GM18519 (cell line): Measurements from ENCODE around the gene ADAMTS17.

Experiments used
- ATAC-seq: cut with Tn5 transposase; IDR thresholded peaks from one replicate; pipeline ENCODE4 v1.9.1; 2021; ENCODE audit warnings: mild to moderate bottlenecking, moderate library complexity; ENCODE audit not compliant: unreplicated experiment, low FRiP score

Gene ADAMTS17, protein sequence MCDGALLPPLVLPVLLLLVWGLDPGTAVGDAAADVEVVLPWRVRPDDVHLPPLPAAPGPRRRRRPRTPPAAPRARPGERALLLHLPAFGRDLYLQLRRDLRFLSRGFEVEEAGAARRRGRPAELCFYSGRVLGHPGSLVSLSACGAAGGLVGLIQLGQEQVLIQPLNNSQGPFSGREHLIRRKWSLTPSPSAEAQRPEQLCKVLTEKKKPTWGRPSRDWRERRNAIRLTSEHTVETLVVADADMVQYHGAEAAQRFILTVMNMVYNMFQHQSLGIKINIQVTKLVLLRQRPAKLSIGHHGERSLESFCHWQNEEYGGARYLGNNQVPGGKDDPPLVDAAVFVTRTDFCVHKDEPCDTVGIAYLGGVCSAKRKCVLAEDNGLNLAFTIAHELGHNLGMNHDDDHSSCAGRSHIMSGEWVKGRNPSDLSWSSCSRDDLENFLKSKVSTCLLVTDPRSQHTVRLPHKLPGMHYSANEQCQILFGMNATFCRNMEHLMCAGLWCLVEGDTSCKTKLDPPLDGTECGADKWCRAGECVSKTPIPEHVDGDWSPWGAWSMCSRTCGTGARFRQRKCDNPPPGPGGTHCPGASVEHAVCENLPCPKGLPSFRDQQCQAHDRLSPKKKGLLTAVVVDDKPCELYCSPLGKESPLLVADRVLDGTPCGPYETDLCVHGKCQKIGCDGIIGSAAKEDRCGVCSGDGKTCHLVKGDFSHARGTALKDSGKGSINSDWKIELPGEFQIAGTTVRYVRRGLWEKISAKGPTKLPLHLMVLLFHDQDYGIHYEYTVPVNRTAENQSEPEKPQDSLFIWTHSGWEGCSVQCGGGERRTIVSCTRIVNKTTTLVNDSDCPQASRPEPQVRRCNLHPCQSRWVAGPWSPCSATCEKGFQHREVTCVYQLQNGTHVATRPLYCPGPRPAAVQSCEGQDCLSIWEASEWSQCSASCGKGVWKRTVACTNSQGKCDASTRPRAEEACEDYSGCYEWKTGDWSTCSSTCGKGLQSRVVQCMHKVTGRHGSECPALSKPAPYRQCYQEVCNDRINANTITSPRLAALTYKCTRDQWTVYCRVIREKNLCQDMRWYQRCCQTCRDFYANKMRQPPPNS

DNA sequence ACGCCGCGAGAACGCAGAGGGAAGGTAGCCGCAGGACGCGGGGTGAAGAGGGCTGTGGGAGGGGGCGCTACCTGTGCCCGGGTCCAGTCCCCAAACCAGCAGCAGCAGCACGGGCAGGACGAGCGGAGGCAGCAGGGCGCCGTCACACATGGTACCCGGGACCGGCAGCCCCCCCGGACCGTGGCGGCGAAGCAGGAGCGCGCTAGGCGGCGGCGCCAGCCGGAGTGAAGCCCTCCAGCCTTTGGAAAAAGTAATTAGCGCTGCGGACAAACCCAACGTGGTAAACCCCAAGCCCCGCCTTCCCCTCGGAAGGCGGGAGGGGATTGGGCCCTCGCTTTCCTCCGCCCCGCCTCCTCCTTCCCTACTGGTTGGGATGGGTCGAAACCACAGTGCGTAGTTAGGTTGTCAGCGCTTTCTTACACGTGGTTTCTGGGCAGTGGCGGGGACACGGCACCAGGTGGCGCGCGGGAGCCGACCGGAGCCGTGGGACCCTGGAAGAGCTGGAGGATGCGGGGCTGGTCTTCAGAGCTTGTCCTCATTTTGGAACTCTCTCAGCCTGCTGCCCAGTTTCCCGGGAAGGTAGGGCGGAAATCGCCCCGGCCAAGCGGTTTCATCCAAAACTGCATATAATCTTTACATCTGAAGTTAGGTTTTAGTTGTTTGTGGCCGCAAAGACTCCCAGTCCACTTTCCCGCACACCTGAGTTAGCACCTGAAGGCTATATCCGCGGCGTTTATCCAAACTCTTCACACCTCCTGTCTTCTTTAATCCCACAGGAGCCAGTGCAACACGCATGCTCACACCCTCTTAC is at the start of gene ADAMTS17:
TSS of gene ADAMTS17 (minus strand) at position 226 of the 811 bp plus-strand sequence. CDS start at position 150, 76 bp downstream.
- ATAC-seq = peak; percentile 93

DNA sequence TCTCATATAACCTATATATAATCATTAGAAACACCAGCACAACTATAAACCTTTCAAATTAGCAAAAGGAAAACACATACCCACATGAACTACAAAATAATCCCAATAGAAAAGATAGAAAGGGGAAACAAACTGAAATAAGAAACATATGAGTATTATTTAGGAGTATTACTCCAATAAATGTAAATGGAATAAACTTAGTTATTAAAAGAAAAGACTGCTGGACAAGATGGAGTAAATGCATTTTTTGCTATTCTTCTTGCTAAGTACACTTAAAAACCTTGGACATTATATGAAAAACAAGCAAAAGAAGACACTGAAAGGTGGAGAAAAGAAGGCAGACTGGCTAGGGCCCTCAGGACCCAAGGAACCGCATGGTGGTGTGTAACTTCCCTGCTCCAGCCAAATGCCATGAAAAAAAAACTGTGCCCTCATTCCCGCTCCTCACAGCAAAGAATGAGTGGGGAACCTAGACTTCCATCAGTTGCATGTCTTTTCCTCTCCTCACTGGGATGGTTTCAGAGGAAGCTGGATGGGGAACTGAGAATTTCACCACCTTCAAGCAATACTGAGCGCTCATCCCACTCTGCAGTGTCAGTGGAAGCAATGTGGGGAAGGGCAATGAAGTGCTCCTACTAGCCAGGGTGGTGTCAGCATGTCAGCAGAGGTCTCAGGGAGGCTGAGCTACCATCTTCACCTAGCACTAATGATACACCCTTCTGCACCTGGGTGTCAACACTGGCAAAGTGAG is 43.7 kb upstream of the ADAMTS17 start:
- ATAC-seq = no peak

DNA sequence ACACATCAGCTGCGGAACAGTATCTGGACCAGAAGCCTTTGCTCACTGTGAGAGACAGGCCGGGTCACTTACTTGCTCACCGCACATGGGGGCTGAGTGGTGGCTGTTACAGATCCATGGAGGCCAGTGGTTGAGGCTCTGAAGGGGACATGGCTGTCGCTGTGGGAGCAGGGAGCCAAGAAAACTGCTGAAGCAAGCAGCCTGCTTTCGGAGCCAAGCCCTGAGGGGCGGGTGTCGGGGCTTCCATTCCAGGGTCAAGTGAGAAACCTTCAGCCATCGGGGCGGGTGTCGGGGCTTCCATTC is 42.3 kb upstream of the ADAMTS17 start:
- ATAC-seq = no peak

DNA sequence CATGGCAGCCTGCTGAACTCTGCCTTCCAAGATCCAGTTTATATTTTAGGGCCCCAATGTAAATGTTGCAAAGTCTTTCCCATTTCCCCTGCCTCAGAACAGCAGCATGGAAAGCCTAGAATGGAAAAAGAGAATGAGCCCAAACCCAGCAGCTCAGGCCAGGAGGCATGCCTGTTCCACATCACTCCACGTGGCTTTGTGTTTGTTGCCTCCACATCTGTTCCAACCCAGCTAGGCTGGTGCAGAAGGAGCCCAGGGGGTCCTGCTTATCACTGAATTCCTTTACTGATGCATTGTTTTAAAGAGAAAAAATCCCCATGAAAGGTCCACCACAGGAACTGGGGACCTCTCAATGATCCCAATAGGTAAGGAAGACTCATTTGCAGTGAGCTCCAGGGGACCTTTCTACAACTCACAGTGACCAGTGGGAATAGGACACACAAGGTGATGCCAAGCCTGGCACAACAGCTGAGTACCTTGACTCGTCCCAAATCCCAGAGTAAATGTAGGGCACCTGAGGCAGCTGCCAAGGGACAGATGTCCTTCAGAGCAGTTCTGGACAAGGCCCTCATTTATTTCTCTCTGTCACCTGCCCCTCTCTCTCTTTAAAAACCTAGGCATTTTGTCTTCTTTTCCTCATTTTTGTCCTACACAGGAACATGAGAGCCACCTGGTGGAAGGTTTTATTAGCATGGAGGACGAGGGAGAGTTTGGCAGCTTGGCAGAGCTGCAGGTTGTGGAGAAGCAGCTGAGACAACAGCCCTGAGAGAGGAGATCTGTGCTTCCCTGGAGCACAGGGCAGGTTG is 41.7 kb upstream of the ADAMTS17 start:
- ATAC-seq = no peak

DNA sequence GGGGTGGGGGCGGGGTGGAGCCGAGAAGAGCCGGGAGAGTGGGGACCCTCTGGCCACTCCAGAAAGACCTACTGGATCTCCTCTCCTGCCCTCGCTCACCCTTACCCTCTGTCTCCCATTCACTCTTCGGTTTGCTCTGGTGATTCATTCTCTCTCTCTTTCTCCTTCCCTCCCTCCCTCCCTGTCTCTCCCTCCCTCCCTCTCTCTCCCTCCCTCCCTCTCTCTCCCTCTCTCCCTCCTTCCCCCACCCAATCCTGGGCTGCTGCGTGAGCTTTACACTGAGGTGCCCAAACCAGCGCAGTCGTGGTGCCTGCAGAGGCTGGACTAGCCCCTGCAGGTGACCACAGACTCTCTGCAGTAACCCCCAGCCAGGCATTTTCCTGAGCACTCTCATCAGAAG is 32.2 kb upstream of the ADAMTS17 start:
- no peak for ATAC-seq

DNA sequence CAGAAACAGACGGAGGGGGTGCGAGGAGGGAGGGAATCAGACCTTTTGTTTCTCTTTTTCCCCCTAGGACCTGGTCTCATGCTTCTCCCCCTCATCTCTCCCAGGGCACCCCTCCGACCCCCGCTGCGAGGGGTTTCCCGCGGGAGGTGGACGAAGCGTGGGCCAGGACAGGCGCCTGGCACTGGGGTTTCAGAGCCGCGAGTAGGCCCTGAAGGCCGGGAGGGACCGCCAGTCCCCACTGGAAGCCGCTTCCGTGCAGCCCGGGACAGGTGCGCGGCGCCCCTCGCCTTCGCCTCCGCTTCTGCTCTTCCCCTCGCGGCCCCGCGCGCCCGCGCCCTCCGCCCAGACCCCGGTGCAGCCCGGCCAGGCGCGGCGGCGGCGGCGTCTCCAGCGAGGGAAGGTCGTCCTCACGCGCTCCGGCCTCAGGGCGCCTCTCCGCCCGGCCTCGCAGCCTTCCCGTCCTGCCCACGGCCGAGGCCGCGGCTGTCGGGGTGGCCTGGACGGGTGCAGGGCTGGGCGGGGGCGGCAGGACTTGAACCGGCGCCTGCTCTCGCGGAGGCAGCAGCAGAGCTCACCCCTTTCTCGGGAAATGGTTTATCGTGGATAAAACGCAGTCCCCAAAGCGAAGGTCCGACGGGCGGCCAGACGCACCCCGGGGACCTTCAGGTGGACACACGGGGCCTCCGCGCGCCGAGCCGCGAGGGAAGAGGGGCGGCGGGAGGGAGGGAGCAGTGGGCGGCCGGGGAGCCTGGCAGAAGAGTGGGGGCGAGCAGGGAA is 31.5 kb upstream of the ADAMTS17 start:
- no peak for ATAC-seq

DNA sequence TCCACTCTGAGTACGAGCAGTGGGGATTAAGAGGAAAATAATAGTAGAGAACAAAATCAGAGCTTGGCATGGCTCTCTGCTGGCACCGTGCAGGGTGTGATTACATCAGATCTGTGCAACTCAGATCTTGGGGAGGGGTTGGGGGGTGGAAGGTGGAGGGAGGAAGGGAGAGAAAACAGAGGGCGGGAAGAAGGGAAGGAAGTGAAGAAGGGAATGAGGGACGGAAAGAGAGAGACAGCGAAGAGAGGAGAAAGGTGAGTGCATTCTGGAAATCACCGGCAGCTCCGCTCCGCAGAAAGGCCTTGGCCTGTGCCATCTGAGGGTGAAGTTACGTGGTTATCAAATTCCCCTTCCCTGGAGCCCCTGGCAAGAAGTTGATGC is 31.0 kb upstream of the ADAMTS17 start:
- no peak for ATAC-seq

DNA sequence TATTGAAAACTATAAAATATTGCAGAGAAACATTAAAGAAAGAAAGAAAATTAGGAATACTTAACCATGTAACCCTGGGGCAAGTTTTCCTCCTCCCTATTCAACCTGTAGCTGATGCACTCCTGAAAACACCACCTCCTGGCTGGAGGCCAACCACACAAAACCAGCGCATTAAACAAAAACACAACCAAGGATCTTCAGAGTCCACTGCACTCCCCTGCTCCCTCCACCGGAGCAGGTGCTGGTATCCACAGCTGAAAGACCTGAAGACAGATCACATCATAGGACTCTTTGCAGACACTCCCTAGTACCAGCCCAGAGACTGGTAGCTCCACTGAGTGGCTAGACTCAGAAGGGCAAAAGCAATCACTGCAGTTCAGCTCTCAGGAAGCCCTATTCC is 13.6 kb upstream of the ADAMTS17 start:
- ATAC-seq = no peak

DNA sequence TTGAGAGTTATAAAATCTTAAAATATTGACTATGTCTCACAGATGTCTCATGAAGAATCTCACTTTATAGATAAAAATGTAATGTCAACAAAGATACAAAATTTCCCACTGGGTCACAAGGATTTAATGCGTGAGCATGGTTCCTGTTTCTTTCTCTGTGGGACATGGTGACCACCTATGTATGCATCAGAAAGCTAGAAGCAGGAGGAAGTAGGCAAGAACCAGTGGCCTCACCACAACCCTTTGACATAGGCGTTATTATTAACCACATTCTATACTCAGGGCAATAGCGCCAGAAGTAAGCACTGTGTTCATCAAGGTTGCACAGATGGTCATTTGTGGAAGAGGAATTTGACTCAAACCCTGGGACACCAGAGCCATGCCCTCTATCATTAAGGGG is 11.7 kb upstream of the ADAMTS17 start:
- no peak for ATAC-seq

DNA sequence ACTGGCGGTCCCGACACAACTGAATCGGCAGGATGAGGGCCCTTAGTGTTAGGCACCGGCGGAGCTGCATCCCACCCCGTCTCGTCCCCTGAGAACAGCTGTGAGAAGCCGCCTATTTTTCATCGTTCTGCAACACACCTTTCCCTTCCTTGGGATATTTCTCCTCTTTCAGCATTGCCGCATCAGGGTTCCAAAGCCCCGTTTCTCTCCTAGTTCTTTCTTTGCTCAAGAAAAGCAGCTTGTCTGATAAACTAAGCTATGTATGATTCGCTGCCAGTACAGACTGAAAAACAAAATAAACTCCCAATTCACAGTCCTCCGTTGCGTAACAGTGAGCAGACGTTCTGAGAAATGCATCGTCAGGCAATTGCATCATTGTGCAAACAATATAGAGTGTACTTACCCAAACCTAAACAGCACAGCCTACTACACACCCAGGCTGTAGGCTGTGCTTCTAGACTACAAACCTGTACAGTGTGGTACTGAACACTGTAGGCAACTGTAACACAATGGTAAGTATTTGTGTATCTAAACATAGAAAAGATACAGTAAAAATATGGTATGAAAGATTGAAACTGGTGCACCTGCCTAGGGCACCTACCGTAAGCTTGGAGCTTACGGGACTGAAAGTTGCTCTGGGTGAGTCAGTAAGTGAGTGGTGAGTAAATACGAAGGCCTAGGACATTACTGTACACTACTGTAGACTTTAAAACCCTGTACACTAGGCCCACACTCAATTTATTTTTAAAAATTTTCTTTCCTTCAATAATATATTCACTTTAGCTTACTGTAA is 8.9 kb upstream of the ADAMTS17 start:
- ATAC-seq = no peak

DNA sequence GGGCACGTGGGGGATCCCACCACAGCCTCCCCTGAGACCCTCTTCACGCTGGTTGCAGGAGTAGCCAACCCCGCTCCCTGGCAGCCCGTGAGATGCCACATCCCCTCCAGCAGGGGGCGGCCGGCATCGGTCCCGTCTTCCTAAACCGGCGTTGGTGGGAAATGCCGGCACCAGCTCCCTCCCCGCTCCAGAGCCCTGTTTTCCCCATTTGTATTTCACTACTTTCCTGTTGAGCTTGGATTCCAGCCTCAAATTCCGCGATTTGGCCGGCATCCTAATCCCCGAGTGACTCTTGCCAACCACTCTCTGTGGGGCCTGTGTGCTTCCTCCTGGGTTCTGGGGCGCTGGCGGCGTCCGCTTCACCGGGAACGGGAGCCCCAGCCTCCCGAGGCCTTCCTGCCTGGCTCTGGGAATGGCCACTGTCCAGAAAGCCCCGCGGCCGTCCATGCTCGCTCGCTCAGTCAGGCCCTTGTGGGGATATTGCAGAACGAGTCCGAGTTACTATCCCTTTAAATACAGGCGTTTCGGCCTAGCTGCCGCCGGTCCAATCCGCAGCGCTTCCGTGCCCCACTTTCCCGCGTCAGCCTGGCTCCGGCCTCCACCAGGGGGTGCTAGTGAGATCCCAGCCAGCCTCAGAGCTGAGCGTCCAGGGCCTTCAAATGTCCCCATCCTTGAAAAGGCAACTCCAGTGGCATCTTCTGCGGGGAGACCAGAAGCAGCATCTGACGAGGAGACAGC is 8.1 kb upstream of the ADAMTS17 start:
- peak; percentile 88 for ATAC-seq

DNA sequence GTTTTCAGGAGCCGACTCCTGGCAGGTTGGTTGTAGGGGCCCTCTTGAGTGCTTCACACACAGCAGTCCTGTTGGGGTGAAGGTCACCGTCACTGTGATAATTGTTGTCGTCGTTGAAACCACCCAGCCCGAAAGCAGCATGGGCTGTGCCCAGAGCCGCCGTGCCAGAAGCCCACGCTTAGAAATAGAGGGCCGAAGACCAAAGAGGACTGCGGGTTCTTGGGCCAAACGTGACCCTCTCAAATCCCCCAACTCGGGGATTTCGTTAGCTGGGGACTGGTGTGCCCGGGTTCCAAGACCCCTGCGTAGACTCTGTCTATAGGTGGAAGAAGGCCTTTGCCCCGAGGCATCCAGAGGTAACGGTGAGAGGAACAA is 7.5 kb upstream of the ADAMTS17 start:
- no peak for ATAC-seq

DNA sequence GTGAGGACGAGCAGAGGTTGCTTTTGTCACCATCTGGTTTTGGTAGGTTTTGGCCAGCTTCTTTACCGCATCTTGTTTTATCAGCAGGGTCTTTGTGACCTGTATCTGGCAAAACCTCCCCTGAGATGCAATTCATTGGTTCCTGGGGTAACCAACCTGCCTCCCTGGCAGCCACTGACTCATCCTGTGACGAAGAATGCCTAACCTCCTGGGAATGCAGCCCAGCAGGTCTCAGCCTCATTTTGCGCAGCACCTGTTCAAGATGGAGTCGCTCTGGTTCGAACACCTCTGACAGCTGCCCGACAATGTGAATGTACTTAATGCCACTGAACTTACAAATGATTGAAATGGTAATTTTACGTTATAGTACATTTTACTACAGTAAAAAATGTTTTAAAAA is 6.8 kb upstream of the ADAMTS17 start:
- ATAC-seq = no peak

DNA sequence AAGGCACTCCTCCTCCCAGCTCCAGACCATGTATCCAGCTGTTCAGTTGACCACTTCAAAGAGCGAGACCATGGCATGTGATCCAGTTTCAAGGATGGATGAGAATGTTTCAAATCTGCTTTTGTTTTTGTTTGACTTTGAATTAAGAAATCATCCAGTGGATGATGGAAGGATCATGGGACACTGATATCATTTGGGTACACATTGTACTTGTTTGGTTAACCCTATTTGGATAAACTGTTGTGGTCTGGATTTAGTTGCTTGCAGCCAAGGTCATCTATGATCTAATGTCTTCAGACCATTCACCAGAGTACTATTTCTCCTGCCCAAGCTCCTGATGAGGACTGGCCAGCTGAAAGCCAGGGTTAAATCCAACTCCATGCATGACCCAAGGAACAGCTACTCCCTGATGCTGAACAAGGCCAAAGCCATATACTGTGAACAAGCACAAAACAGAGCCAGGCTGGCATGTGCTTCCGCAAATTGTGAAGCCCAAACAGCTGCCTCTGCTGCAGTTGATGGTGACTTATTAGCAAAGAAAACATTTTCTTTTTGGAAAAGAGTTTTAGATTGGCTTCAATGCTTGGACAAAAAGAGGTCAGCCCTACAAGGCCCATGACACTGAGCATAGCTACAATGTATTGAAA is 5.2 kb upstream of the ADAMTS17 start:
- ATAC-seq = no peak

DNA sequence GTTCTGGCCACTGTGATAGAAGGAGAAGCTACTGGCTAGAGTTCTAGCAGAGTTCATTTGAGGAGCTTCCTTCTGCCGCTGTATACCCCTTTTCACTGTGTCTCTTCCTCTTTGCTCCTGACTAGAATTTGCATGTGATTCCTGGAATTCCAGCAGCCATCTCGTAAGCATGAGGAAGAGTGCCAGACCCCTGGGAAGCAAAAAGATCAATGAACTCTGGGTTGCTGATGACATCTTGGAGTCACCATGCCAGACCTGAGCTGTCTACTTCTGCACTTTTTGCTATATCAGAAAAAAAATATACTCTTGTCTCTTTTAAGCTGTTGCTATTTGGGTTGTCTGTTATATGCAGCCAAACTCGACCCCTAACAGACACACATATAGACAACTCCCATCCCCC is 3.7 kb upstream of the ADAMTS17 start:
- ATAC-seq = no peak

DNA sequence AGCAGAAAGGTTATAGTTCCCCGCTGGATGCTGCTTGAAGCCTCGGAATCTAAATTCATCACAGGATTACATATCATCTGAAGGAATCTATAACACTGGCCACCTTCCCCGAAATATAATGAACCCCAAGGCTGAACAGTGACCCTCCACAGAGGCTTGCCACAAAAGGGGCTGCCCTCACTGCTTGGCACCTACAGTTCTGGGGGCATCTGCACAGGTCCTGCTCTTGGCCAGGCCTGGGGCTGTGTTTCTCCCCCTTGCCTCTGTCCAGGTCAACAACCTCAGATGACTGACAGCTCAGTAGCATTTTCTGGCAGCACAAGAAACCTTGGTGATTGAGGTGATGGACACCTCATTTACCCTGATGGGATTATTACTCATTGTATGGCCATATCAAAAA is 1.5 kb upstream of the ADAMTS17 start:
- no peak for ATAC-seq
